Measurements from ENCODE around the gene EXTL2. TPM values are rescaled to one million over a fixed set of nuclear protein-coding genes. Genes with fewer than 3 reads are reported as not detected.
A peak's percentile ranks its signal among the peaks of the same experiment; 100 is the strongest.

The EXTL2 gene, protein sequence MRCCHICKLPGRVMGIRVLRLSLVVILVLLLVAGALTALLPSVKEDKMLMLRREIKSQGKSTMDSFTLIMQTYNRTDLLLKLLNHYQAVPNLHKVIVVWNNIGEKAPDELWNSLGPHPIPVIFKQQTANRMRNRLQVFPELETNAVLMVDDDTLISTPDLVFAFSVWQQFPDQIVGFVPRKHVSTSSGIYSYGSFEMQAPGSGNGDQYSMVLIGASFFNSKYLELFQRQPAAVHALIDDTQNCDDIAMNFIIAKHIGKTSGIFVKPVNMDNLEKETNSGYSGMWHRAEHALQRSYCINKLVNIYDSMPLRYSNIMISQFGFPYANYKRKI
- 36.7 TPM for polyA plus RNA-seq (2013, experiment 1 of 2)
- polyA plus RNA-seq (2013, experiment 2 of 2): 36.0 TPM

DNA sequence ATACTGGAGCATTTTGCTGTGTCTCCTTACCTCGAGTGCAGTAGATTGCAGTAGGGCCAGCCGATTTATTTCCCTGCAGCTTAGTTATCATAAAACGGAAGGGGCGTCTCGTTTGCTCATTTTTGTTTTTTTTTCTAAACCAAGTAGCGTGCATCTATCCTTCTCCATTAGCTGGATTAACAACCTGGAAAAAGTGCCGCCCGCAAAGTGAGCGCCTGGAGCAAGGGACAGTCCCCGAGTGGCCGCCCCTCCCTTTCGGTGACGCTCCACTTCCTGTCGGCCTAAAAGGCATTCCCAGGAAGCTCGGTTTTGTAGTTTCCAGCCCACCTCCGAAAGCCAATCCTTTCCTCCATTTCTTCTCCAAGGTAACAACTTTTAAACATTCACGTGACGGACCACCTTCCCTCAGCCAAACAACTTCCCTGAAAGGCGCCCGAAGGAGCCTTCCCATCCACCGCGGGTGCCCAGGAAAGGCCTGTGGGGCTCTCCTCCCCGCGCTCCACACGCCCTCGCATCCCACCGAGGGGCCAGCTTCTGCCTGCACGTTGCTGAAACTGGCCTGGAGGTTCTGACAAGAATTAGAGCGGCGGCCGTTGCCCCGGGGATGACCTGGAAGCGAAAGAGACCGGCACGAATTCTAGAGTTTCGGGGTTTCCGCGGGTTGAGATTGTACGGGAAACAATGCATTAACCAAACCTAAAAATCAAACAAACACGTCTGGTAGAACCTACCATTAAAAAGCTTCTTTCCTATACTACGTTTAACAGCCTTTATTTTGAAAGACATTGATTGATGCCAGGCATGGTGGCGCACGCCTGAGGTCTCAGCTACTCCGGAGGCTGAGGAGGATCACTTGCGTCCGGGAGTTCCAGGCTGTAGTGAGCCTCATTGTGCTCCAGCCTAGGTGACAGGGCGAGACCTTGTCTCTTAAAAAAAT lies at the start of gene EXTL2:
EXTL2 (minus strand) TSS at position 240 of the 937 bp plus-strand sequence. CDS start 6,085 bp downstream, outside the sequence.
- peak within 1 kb of the TSS; percentile 89 for H3K56ac ChIP-seq (ENCODE audit: low read length)
- H2AK5ac ChIP-seq (ENCODE audit: low read length): no peak within 1 kb of the TSS
- peak within 1 kb of the TSS; percentile 75 for H2BK120ac ChIP-seq (ENCODE audit: low read depth, low read length)
- no peaks in the 10 kb centered on the region for H3K27me3 ChIP-seq (ENCODE audit: insufficient read depth, low read length, poor library complexity)
- H2BK15ac ChIP-seq (replicated peaks; ENCODE audit: low read depth): no peak within 1 kb of the TSS
- no peak within 1 kb of the TSS for H3K23ac ChIP-seq (ENCODE audit: low read length)
- H3K4ac ChIP-seq (ENCODE audit: low read depth, low read length): peak within 1 kb of the TSS; percentile 98
- H4K8ac ChIP-seq (ENCODE audit: low read depth, low read length): no peak within 1 kb of the TSS
- peak; percentile 97 for DNase-seq
- H3K4me2 ChIP-seq (ENCODE audit: low read length): peak within 1 kb of the TSS; percentile 93
- H3K4me3 ChIP-seq (ENCODE audit: low read length): peak within 1 kb of the TSS; percentile 95
- H2BK5ac ChIP-seq (ENCODE audit: low read length): peak within 1 kb of the TSS; percentile 45
- peaks cover 3% of the 10 kb centered on the region for H3K4me1 ChIP-seq (ENCODE audit: control insufficient read depth, low read depth, low read length)
- peaks cover 24% of the 10 kb centered on the region for H3K79me2 ChIP-seq (ENCODE audit: control insufficient read depth, insufficient read depth, low read length)
- H4K5ac ChIP-seq (ENCODE audit: low read length): no peak within 1 kb of the TSS
- H3K27ac ChIP-seq (ENCODE audit: low read depth, low read length): peak within 1 kb of the TSS; percentile 99
- peaks cover 12% of the 10 kb centered on the region for H3K79me1 ChIP-seq (ENCODE audit: low read length)
- H3K18ac ChIP-seq (ENCODE audit: low read length): peak within 1 kb of the TSS; percentile 61
- no CpG with 5 or more reads among the region's 47 CpGs for WGBS (ENCODE audit: extremely low coverage, insufficient coverage, low lambda C conversion rate)
- H3K36me3 ChIP-seq (ENCODE audit: control insufficient read depth, insufficient read depth, low read length): no peaks in the 10 kb centered on the region
- peak within 1 kb of the TSS; percentile 93 for H3K9ac ChIP-seq (ENCODE audit: low read length)

DNA sequence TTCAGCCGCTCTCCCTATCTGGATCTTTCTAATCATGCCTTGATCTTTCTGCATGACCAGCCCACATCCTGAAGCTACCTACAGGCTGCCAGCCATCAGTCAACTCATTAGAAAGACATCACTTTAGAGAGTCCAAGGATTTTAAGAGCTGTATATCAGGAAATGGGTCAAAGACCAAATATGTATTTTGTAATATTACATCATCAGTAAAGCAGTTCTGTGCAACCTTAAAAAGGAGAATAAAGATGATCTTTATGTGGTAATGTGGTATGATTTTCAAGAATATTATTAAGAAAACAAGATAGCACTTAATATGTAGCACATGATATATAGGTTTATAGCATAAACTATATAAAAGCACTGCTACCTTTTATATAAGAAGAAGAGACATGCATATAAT lies 48.9 kb upstream of the EXTL2 start:
- no peak overlapping the region for H3K9ac ChIP-seq (ENCODE audit: low read length)
- no peak overlapping the region for H2AK5ac ChIP-seq (ENCODE audit: low read length)
- H2BK15ac ChIP-seq (replicated peaks; ENCODE audit: low read depth): no peak overlapping the region
- H3K79me2 ChIP-seq (ENCODE audit: control insufficient read depth, insufficient read depth, low read length): no peaks in the 10 kb centered on the region
- no peak overlapping the region for H2BK120ac ChIP-seq (ENCODE audit: low read depth, low read length)
- no peak overlapping the region for H3K56ac ChIP-seq (ENCODE audit: low read length)
- H3K4me2 ChIP-seq (ENCODE audit: low read length): no peak overlapping the region
- H3K4me3 ChIP-seq (ENCODE audit: low read length): no peak overlapping the region
- H3K79me1 ChIP-seq (ENCODE audit: low read length): peaks cover under 1% of the 10 kb centered on the region
- no peak overlapping the region for H4K8ac ChIP-seq (ENCODE audit: low read depth, low read length)
- H3K4me1 ChIP-seq (ENCODE audit: control insufficient read depth, low read depth, low read length): no peaks in the 10 kb centered on the region
- no peak overlapping the region for H3K23ac ChIP-seq (ENCODE audit: low read length)
- no peak overlapping the region for H3K18ac ChIP-seq (ENCODE audit: low read length)
- no peaks in the 10 kb centered on the region for H3K27me3 ChIP-seq (ENCODE audit: insufficient read depth, low read length, poor library complexity)
- WGBS (ENCODE audit: extremely low coverage, insufficient coverage, low lambda C conversion rate): no CpG with 5 or more reads among the region's 1 CpG
- no peaks in the 10 kb centered on the region for H3K36me3 ChIP-seq (ENCODE audit: control insufficient read depth, insufficient read depth, low read length)
- H2BK5ac ChIP-seq (ENCODE audit: low read length): no peak overlapping the region
- no peak overlapping the region for H3K4ac ChIP-seq (ENCODE audit: low read depth, low read length)
- no peak for DNase-seq
- H4K5ac ChIP-seq (ENCODE audit: low read length): no peak overlapping the region
- H3K27ac ChIP-seq (ENCODE audit: low read depth, low read length): no peak overlapping the region

DNA sequence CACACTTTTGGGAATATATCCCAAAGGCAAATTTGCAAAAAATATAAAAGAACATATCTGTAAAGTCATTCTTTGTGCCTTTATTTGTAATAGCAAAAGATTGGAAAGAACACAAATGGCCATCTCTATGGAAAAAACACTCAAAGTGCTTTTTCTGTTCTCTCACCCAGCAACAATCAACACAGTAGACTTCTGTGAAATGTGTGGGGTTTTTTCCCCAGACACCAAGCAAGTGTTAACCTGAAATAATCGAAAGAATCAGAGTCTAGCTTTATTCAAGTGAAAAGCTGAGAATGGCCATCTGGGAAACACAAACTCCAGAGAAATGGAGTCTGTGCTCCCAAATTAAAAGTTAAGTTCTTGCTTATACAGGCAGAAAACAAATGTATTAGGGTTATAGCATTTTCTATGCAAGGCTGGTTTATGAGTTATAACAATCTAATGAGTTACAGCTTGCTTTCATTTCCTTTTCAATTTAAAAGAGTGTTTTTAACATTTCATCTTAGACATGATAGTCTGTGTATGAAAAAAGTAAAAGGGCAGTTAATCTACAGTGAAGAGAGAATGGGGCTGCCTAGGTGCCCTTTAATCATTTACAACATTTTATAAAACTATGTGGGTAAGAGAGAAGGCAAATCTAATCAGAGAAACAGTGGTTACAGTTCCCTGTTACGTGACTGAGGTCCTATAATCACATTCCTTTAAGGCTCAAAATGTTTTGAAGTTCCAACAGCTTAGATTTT lies 47.8 kb upstream of the EXTL2 start:
- H3K4me3 ChIP-seq (ENCODE audit: low read length): no peak overlapping the region
- H3K4me2 ChIP-seq (ENCODE audit: low read length): no peak overlapping the region
- H3K4ac ChIP-seq (ENCODE audit: low read depth, low read length): no peak overlapping the region
- H3K79me2 ChIP-seq (ENCODE audit: control insufficient read depth, insufficient read depth, low read length): no peaks in the 10 kb centered on the region
- DNase-seq: no peak
- H3K56ac ChIP-seq (ENCODE audit: low read length): no peak overlapping the region
- H3K9ac ChIP-seq (ENCODE audit: low read length): no peak overlapping the region
- no peak overlapping the region for H4K5ac ChIP-seq (ENCODE audit: low read length)
- no peak overlapping the region for H2BK5ac ChIP-seq (ENCODE audit: low read length)
- no peak overlapping the region for H4K8ac ChIP-seq (ENCODE audit: low read depth, low read length)
- H3K27ac ChIP-seq (ENCODE audit: low read depth, low read length): no peak overlapping the region
- WGBS (ENCODE audit: extremely low coverage, insufficient coverage, low lambda C conversion rate): no CpG with 5 or more reads among the region's 2 CpGs
- H3K18ac ChIP-seq (ENCODE audit: low read length): no peak overlapping the region
- no peak overlapping the region for H2AK5ac ChIP-seq (ENCODE audit: low read length)
- H3K4me1 ChIP-seq (ENCODE audit: control insufficient read depth, low read depth, low read length): no peaks in the 10 kb centered on the region
- H3K23ac ChIP-seq (ENCODE audit: low read length): no peak overlapping the region
- H2BK120ac ChIP-seq (ENCODE audit: low read depth, low read length): no peak overlapping the region
- no peak overlapping the region for H2BK15ac ChIP-seq (replicated peaks; ENCODE audit: low read depth)
- peaks cover 3% of the 10 kb centered on the region for H3K79me1 ChIP-seq (ENCODE audit: low read length)
- no peaks in the 10 kb centered on the region for H3K36me3 ChIP-seq (ENCODE audit: control insufficient read depth, insufficient read depth, low read length)
- H3K27me3 ChIP-seq (ENCODE audit: insufficient read depth, low read length, poor library complexity): no peaks in the 10 kb centered on the region

DNA sequence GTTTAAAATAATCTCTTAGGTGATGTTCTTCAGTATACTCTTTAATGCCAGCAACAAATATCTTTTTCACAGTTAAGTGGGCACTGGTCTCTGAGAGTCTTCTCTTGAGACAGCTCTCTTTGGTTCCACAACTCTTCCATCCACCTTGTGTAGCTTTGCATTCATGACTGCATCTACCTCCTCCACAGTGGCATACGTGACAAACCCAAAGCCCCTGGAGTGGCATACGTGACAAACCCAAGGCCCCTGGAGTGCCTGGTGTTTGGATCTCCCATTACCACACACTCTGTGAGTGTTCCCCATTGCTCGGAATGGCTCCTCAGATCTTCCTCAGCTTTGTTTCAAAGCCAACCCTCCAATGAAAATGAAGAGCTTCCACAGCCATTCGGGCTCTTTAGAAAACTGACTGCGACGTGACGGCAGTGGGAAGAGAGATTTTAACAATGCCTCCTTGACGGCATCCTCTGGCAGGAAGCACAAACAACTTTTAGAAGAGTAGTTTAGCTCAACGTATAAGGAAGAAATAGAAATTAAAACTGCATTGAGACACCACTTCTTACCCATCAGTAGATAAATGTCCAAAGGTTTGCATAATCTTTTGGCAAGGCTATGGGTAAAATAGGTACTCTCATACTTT lies 47.1 kb upstream of the EXTL2 start:
- Histone ChIP-seq H3K4me1 (ENCODE audit: control insufficient read depth, low read depth, low read length) (no peaks in the 10 kb centered on the region), H3K4me2 (ENCODE audit: low read length) (no peak overlapping the region), H3K36me3 (ENCODE audit: control insufficient read depth, insufficient read depth, low read length) (no peaks in the 10 kb centered on the region), H3K4ac (ENCODE audit: low read depth, low read length) (no peak overlapping the region), H3K27ac (ENCODE audit: low read depth, low read length) (no peak overlapping the region), H4K8ac (ENCODE audit: low read depth, low read length) (no peak overlapping the region), H3K27me3 (ENCODE audit: insufficient read depth, low read length, poor library complexity) (no peaks in the 10 kb centered on the region), H3K79me1 (ENCODE audit: low read length) (peaks cover 3% of the 10 kb centered on the region), H2AK5ac (ENCODE audit: low read length) (no peak overlapping the region), H3K18ac (ENCODE audit: low read length) (no peak overlapping the region), H3K79me2 (ENCODE audit: control insufficient read depth, insufficient read depth, low read length) (no peaks in the 10 kb centered on the region), H4K5ac (ENCODE audit: low read length) (no peak overlapping the region), H3K23ac (ENCODE audit: low read length) (no peak overlapping the region), H3K9ac (ENCODE audit: low read length) (no peak overlapping the region), H2BK5ac (ENCODE audit: low read length) (no peak overlapping the region), H3K56ac (ENCODE audit: low read length) (no peak overlapping the region), H3K4me3 (ENCODE audit: low read length) (no peak overlapping the region), H2BK120ac (ENCODE audit: low read depth, low read length) (no peak overlapping the region), H2BK15ac (replicated peaks; ENCODE audit: low read depth) (no peak overlapping the region)
- DNase-seq: no peak
- no CpG with 5 or more reads among the region's 9 CpGs for WGBS (ENCODE audit: extremely low coverage, insufficient coverage, low lambda C conversion rate)

DNA sequence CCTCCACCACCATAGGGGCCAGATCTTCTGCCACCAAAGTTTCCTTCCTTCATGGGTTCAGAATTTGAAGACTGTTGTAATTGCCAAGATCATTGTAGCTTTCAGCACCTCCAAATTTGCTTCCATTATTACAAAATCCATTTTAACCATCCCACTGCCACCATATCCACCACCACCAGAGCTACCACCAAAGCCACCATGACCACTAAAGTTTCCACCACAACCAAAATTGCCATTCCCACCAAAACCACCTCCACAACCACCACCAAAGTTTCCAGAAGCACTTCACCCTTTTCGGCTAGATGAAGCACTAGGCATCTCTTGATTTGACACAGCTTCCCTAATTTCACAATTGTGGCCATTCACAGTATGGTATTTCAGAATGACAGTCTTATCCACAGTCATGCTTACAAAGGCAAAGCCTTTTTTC lies 46.5 kb upstream of the EXTL2 start:
- H4K5ac ChIP-seq (ENCODE audit: low read length): no peak overlapping the region
- H3K23ac ChIP-seq (ENCODE audit: low read length): no peak overlapping the region
- no peak overlapping the region for H3K4me3 ChIP-seq (ENCODE audit: low read length)
- DNase-seq: no peak
- H3K27me3 ChIP-seq (ENCODE audit: insufficient read depth, low read length, poor library complexity): no peaks in the 10 kb centered on the region
- H2BK15ac ChIP-seq (replicated peaks; ENCODE audit: low read depth): no peak overlapping the region
- H3K79me2 ChIP-seq (ENCODE audit: control insufficient read depth, insufficient read depth, low read length): no peaks in the 10 kb centered on the region
- no peak overlapping the region for H3K18ac ChIP-seq (ENCODE audit: low read length)
- no peak overlapping the region for H4K8ac ChIP-seq (ENCODE audit: low read depth, low read length)
- no peak overlapping the region for H2BK120ac ChIP-seq (ENCODE audit: low read depth, low read length)
- H2AK5ac ChIP-seq (ENCODE audit: low read length): no peak overlapping the region
- no peak overlapping the region for H3K4me2 ChIP-seq (ENCODE audit: low read length)
- H3K4ac ChIP-seq (ENCODE audit: low read depth, low read length): no peak overlapping the region
- no peak overlapping the region for H3K27ac ChIP-seq (ENCODE audit: low read depth, low read length)
- no peak overlapping the region for H3K9ac ChIP-seq (ENCODE audit: low read length)
- no peaks in the 10 kb centered on the region for H3K4me1 ChIP-seq (ENCODE audit: control insufficient read depth, low read depth, low read length)
- no CpG with 5 or more reads among the region's 1 CpG for WGBS (ENCODE audit: extremely low coverage, insufficient coverage, low lambda C conversion rate)
- H3K36me3 ChIP-seq (ENCODE audit: control insufficient read depth, insufficient read depth, low read length): no peaks in the 10 kb centered on the region
- H2BK5ac ChIP-seq (ENCODE audit: low read length): no peak overlapping the region
- H3K79me1 ChIP-seq (ENCODE audit: low read length): peaks cover 3% of the 10 kb centered on the region
- no peak overlapping the region for H3K56ac ChIP-seq (ENCODE audit: low read length)

Data from mesendoderm (in vitro differentiated cells).